ENCODE results near the gene RAD52. TPM values are rescaled to one million over a fixed set of nuclear protein-coding genes. Genes with fewer than 3 reads are reported as not detected.

Gene RAD52
- total RNA-seq, 1 experiment from 2014 or later: 53.9 TPM

- H3K27me3 ChIP-seq (replicated peaks; ENCODE audit: control insufficient read depth, insufficient read depth, low read length): no peaks in the 10 kb centered on the region
- H3K4me1 Mint-ChIP-seq (ENCODE audit: low read depth, unreplicated experiment): peaks cover 26% of the 10 kb centered on the region
- peaks cover 27% of the 10 kb centered on the region for H3K4me1 ChIP-seq
- H3K27ac Mint-ChIP-seq (ENCODE audit: unreplicated experiment): peak overlapping the region; percentile 77
- H3K4me3 Mint-ChIP-seq (ENCODE audit: unreplicated experiment): peak overlapping the region; percentile 1
- H3K36me3 Mint-ChIP-seq (ENCODE audit: insufficient read depth, unreplicated experiment): peaks cover 33% of the 10 kb centered on the region
- intact Hi-C loops (cut with micrococcal nuclease; ENCODE audit: unreplicated experiment): loop anchor here (1.0 to 5.0 kb wide), 3 partner anchors 18 to 319 kb away; no protein-coding TSS in a partner anchor
- H3K9me3 Mint-ChIP-seq (ENCODE audit: unreplicated experiment): no peaks in the 10 kb centered on the region
- H3K36me3 ChIP-seq (ENCODE audit: control insufficient read depth, insufficient read depth, low read length): no peaks in the 10 kb centered on the region; the same call in 1 of the 2 replicates
- H3K9me3 ChIP-seq: no peaks in the 10 kb centered on the region
- ChIA-PET CTCF (interaction anchor here (1.0 to 3.8 kb wide), 4 partner anchors 16 to 381 kb away, joined by 3 to 71 read pairs (median 4); no protein-coding TSS in a partner anchor), POLR2A (interaction anchor here (1.5 kb wide), 1 partner anchor 41 kb away, joined by 4 read pairs; no protein-coding TSS in a partner anchor)
- no TSS peak for BruUV-seq (replicated peaks)
- peak; percentile 89 to 90 for DNase-seq
- H3K4me3 ChIP-seq (ENCODE audit: low read depth, low read length): no peak overlapping the region
- no peak for TF ChIP-seq CTCF (IDR thresholded peaks at IDR 0.05; ENCODE audit: insufficient read depth in 1 of 2, low read depth in 1 of 2, low read length in 1 of 2, severe bottlenecking in 1 of 2, unreplicated experiment in 1 of 2)
- no peaks in the 10 kb centered on the region for H3K27me3 Mint-ChIP-seq (ENCODE audit: insufficient read depth, unreplicated experiment)
Measured at GRCh38 chr12:951176-951575, 1.7 kb upstream of the RAD52 start.

GRCh38 chr12:948238-948637 lies 1.3 kb downstream of the RAD52 start:
- peaks cover 58% of the 10 kb centered on the region for H3K36me3 Mint-ChIP-seq (ENCODE audit: insufficient read depth, unreplicated experiment)
- H3K36me3 ChIP-seq (ENCODE audit: control insufficient read depth, insufficient read depth, low read length): peaks cover 2% of the 10 kb centered on the region; the same call in 1 of the 2 replicates
- intact Hi-C loops (cut with micrococcal nuclease; ENCODE audit: unreplicated experiment): loop anchor here (5.0 kb wide), 1 partner anchor 634 kb away; no protein-coding TSS in a partner anchor
- ChIA-PET CTCF (interaction anchor here (0.6 kb wide), 1 partner anchor 147 kb away, joined by 3 read pairs; no protein-coding TSS in a partner anchor), POLR2A (no interaction called here)
- peak overlapping the region; percentile 69 for H3K4me3 ChIP-seq (ENCODE audit: low read depth, low read length)
- peaks cover 32% of the 10 kb centered on the region for H3K4me1 Mint-ChIP-seq (ENCODE audit: low read depth, unreplicated experiment)
- H3K27ac Mint-ChIP-seq (ENCODE audit: unreplicated experiment): peak overlapping the region; percentile 99
- H3K27me3 Mint-ChIP-seq (ENCODE audit: insufficient read depth, unreplicated experiment): no peaks in the 10 kb centered on the region
- peaks cover 27% of the 10 kb centered on the region for H3K4me1 ChIP-seq
- no TSS peak for BruUV-seq (replicated peaks)
- no peak for DNase-seq
- H3K9me3 Mint-ChIP-seq (ENCODE audit: unreplicated experiment): no peaks in the 10 kb centered on the region
- no peaks in the 10 kb centered on the region for H3K27me3 ChIP-seq (replicated peaks; ENCODE audit: control insufficient read depth, insufficient read depth, low read length)
- H3K4me3 Mint-ChIP-seq (ENCODE audit: unreplicated experiment): peak overlapping the region; percentile 98
- TF ChIP-seq CTCF (IDR thresholded peaks at IDR 0.05; ENCODE audit: insufficient read depth in 1 of 2, low read depth in 1 of 2, low read length in 1 of 2, severe bottlenecking in 1 of 2, unreplicated experiment in 1 of 2): no peak
- no peaks in the 10 kb centered on the region for H3K9me3 ChIP-seq

- DNase-seq: no peak
- no peaks in the 10 kb centered on the region for H3K27me3 Mint-ChIP-seq (ENCODE audit: insufficient read depth, unreplicated experiment)
- H3K36me3 Mint-ChIP-seq (ENCODE audit: insufficient read depth, unreplicated experiment): peaks cover 71% of the 10 kb centered on the region
- no peaks in the 10 kb centered on the region for H3K9me3 ChIP-seq
- POLR2A ChIA-PET: interaction anchor here (0.7 kb wide), 1 partner anchor 376 kb away, joined by 3 read pairs; no protein-coding TSS in a partner anchor
- CTCF ChIA-PET: interaction anchor here (0.7 kb wide), 2 partner anchors 146 to 370 kb away, joined by 3 read pairs; no protein-coding TSS in a partner anchor
- TF ChIP-seq CTCF (IDR thresholded peaks at IDR 0.05; ENCODE audit: insufficient read depth in 1 of 2, low read depth in 1 of 2, low read length in 1 of 2, severe bottlenecking in 1 of 2, unreplicated experiment in 1 of 2): no peak
- BruUV-seq (replicated peaks): no TSS peak
- H3K4me3 ChIP-seq (ENCODE audit: low read depth, low read length): no peak overlapping the region
- intact Hi-C loops (cut with micrococcal nuclease; ENCODE audit: unreplicated experiment): loop anchor here (5.0 kb wide), 1 partner anchor 636 kb away; no protein-coding TSS in a partner anchor
- peaks cover 31% of the 10 kb centered on the region for H3K4me1 Mint-ChIP-seq (ENCODE audit: low read depth, unreplicated experiment)
- peak overlapping the region; percentile 20 for H3K4me3 Mint-ChIP-seq (ENCODE audit: unreplicated experiment)
- 0 out of 2 replicates have a peak, but pooled peaks cover 2% of the 10 kb centered on the region for H3K36me3 ChIP-seq (ENCODE audit: control insufficient read depth, insufficient read depth, low read length)
- H3K4me1 ChIP-seq: peaks cover 23% of the 10 kb centered on the region
- H3K27ac Mint-ChIP-seq (ENCODE audit: unreplicated experiment): no peak overlapping the region
- no peaks in the 10 kb centered on the region for H3K9me3 Mint-ChIP-seq (ENCODE audit: unreplicated experiment)
- no peaks in the 10 kb centered on the region for H3K27me3 ChIP-seq (replicated peaks; ENCODE audit: control insufficient read depth, insufficient read depth, low read length)
Measured at GRCh38 chr12:946631-947030, 2.9 kb downstream of the RAD52 start.
